Skin of body (tissue), 2 donors: ENCODE results near the gene KLK2. TPM values are rescaled to one million over a fixed set of nuclear protein-coding genes. Genes with fewer than 3 reads are reported as not detected.
"Not testable (repeated sequence)": the region's sequence is repeated elsewhere in the genome, so short reads cannot be mapped to it uniquely, and the experiment has no call there.

Experiments
- DNase-seq: peaks from one replicate; lab custom pipeline; 2025; lab: John Stamatoyannopoulos, UW
- total RNA-seq: library from RNA; depleted of rRNA; stranded (reverse); fragments of >200 nt; gene quantifications from one replicate; pipeline ENCODE4 v1.2.3, GENCODE V29; 2014

Gene KLK2
- total RNA-seq, 1 donor from 2014 or later = not detected

DNA sequence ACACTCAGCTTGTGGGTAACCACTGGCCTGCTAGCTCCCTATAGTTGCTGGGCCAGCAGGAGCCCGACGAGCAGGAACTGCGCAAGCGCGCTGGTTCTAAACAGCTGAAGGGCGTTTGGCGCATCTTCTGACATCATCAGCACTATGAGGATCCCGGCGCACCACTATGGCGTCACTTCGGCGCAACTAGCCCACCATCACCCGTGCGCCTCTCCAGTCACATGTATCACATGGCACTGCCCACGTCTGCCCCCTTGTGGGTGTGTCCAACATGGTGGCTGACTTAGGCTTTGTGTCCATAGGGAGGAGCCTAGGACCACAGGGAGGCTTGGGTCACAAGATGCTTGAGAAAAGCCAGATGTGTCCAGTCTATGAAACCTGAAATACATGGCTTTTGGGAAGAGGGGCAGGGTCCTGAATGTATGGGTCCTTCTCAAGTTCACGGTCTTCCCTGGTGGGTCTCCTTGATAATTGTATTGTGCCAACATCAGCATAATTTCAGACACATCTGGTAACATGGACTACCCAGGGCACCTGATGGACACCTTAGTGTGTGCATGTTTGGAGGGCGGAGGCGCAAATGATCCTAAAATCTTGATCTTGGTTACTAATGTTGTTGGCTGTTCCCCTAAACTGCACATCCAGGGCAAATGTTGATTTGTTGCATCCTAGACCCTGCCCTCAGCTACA lies 20.0 kb downstream of the KLK2 start:
- no peak for DNase-seq

DNA sequence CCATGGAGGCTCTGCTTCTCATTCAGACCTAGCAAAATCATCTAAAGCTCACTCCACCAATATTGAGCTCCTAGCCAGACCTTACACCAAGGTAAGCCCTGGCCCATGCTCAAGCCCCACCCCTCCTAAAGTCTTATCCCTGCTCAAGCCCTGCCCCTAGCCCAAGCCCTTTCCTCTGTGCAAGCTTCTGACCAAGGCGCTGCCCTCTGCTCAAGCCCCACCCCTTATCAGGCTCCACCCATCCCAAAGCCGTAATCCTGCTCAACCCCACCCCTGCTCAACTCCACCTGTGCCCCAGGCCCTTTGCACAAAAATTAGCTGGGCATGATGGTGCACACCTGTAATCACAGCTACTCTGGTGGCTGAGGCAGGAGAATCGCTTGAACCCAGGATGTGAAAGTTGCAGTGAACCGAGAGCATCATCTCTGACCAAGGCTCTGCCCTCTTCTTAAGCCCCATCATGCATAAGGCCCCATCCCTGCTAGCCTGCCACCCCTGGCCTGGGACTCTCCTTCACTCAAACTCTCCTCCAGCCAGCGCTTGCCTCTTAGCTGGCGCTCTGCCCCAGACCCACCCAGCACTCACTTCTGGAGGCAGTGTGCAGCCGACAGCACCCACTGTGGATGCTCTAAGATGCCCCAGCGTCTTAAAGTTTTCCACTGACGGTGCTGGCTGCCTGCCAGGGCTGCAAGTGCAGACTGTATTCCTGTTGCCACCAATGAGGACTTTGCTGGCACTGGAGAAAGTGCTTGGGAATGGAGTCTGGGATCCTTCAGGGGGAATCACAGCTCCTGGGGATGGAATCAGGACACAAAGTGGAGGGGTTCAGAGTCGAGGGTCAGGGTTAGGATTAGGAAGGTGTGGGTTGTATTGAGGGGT lies 21.5 kb downstream of the KLK2 start:
- no peak for DNase-seq

DNA sequence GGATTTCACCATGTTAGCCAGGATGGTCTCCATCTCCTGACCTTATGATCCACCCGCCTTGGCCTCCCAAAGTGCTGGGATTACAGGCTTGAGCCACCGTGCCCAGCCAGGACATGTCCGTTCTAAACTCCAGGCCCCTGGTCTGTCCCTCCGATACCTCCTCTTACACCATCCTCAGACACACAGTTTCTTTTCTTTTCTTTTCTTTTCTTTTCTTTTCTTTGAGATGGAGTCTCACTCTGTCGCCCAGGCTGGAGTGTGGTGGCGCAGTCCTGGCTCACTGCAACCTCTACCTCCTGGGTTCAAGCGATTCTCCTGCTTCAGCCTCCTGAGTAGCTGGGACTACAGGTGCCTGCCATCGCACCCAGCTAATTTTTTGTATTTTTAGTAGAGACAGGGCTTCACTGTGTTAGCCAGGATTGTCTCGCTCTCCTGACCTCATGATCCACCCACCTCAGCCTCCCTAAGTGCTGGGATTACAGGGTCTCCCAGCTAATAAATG lies 22.9 kb downstream of the KLK2 start:
- not testable (repeated sequence) for DNase-seq

DNA sequence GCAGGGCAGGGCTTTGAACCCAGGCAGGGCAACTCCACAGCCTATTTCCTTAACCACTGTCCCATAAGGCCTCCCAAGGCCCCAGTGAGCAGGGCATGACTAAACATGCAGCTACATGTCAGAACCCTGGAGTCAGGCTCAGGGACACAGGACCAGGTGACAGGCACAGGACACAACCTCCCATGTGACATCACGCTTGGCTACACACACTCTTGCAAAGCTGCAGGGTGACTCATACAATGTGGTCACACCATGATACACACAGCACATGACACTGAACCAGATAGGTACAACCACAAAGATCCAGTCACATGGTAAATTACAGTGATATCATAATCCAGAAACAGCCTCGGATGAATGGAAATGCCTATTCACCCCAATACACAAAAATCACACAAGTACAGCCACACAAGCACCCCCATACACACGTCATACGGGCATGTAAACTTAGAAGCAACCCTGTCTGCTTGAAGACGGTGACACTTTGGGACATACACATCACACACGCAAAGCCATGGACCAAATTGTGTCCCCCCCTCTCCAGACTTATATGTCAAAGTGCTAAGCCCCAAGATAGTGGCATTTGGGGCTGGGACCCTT lies 23.5 kb downstream of the KLK2 start:
- DNase-seq = no peak

DNA sequence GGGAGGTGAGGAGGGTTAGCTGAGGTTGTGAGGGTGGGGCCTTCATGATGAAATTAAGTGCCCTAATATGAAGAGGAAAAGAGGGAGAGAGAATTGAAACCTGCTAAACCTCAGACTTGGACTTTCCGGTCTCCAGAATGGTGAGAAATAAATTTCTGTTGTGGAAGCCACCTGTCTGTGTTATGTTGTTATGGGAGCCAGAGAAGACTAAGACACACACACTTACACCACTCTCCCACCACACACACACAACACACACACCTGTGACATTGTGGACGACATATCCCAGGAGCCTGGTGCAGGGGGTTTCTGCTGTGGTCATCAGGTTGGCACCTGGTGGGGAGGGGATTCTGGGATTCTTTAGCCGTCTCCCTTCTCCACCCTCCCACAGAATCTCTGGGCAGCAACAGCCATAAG lies 24.0 kb downstream of the KLK2 start:
- no peak for DNase-seq

DNA sequence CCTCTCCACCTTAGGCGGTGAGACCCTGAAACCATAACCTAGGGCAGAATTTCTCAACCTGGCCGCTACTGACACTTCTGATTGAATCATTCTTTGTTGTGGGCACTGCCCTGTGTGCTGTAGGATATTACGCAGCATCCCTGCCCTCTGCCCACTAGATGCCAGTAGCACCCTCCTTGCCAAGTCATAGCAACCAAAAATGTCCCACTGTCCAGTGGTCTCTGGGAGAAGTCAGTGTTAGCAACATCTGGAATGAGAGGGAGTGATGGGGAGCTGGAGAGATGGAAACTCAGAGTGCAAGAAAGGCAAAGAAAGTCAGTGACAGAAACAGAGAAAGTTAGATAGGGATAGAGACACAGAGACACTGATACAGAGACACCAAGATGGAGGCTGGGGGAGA lies 24.4 kb downstream of the KLK2 start:
- no peak for DNase-seq

DNA sequence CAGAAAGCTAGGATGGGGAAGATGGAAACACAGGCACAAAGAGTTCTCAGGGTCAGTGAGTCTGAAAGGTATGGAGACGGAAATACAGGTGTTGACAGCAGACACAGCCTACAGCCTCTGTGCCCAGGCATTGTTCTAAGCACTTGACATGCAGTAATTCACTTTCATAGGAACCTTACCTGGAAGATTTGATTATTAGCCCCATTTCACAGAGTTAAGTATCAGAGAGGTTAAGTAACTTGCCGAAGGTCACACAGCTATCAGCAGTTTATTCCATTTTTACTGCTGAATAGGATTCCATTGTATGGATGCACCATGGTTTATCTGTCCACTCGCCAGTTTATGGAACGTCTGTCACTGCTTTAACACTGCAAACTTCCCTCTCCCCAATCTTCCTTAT lies 24.8 kb downstream of the KLK2 start:
- no peak for DNase-seq

DNA sequence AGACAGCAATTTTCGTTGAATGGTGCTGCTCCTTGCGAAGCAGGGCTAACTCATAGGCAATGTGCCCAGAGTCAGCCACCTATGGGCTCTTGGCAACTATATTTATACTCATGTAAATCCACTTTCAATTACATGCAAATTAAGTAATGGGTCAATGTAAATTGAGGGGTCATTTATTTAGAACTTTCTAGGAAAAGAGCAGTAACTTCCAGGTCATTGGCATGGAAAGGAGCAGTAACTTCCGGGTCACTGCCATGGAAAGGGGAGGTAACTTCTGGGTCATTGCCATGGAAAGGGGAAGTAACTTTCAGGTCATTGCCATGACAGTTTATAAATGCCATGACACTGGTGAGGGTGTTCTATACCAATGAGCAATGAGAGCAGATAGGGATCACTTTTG lies 26.3 kb downstream of the KLK2 start:
- DNase-seq = no peak

DNA sequence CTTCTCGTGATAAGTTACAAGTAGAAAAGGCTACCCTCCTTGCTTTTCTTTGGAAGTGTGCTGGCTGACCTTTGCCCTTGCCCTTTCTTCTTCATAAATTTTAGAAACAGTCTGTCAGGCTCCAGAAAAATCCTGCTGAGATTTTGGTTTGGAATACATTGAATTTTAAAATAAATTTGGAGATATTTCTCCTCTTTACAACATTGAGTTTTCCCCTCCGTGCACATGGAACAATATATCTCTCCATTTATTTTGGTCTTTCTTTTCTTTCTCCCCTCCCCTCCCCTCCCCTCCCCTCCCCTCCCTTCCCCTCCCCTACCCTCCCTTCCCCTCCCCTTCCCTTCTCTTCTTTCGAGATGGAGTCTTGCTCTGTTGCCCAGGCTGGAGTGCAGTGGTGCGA lies 29.4 kb downstream of the KLK2 start:
- no peak for DNase-seq

DNA sequence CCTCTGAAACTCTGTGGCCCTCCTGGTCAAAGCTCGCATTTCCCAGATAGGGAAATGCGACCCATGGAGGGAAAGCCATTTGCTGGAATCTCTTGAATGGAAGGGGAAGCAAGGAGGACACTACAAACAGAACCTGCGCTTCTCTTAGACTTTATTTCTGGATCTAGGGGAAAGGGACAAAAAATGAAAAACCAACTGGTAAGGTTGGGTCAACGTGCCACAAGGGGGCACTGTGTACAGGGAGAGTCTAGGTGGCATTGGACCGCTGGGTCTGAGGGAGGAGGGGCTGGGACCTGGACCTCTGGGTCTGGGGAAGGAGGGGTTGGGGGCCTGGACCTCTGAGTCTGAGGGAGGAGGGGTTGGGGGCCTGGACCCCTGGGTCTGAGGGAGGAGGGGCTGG lies 33.0 kb downstream of the KLK2 start:
- DNase-seq = no peak

DNA sequence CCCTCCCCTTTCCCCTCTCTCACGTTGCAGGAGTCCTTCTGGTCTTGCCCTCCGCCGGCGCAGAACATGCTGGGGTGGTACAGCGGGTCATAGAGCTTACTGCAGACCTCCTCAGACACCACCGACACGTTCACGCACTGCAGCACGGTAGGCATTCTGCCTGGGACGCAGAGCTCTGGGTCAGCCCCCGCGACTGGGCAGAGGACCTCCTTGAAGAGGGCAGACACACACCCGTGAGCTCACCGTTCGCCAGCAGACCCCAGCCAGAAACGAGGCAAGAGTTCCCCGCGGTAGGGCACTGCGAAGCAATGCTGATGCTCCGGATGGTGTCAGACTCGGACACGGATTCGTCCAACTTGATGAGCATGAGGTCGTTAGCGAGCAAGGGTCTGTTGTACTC lies 35.1 kb downstream of the KLK2 start:
- DNase-seq = no peak

DNA sequence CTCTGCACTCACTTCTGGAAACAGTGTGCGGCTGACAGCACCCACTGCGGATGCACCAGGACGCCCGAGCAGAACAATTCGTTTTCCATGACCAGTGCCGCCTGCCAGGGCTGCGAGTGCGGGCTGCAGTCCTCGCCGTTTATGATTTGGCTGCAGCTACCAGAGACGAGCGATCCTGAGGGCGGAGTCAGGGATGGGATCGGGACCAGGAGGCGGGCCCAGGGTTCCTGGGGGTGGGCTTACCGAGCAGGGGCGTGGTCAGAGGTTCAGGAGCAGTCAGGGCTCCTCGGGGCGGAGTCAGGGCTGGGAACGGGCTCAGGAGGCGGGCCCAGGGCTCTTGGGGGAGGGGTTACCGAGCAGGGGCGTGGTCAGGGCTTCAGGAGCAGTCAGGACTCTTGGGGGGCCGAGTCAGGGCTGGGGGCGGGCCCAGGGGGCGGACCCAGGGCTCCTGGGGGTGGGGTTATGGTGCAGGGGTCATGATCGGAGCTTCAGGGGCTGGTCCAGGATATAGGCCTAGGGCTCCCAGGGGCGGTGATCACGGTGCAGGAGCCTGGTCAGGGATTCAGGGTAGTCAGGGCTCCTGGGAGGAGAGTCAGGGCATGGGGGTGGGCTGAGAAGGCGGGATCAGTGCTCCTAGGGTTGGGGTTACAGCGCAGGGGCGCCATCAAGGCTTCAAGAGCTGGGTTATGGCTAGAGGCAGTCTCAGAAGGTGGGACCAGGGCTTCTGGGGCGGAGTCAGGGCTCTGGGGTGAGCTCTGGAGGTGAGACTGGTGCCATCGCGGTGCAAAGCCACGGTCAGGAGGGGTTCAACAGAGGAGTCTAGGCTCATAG lies 36.2 kb downstream of the KLK2 start:
- DNase-seq = no peak

DNA sequence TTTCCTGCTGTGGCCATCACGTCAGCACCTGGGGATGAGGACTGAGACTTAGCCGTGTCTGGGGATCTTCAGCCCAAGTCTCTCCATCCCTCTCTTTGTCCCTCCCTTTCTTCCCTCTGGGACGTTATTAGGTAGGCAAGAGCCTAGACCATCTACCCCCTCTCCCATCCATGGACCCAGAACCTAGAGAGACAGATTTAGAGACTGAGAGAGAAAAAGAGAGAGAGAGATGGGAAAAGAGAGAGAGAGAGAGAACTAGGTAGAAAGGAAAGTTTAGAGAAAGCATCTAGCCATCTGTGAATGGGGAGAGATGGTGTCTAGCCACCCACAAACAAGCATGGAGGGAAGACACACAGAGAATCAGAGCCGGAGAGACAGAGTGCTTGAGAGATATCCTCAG lies 37.5 kb downstream of the KLK2 start:
- no peak for DNase-seq

DNA sequence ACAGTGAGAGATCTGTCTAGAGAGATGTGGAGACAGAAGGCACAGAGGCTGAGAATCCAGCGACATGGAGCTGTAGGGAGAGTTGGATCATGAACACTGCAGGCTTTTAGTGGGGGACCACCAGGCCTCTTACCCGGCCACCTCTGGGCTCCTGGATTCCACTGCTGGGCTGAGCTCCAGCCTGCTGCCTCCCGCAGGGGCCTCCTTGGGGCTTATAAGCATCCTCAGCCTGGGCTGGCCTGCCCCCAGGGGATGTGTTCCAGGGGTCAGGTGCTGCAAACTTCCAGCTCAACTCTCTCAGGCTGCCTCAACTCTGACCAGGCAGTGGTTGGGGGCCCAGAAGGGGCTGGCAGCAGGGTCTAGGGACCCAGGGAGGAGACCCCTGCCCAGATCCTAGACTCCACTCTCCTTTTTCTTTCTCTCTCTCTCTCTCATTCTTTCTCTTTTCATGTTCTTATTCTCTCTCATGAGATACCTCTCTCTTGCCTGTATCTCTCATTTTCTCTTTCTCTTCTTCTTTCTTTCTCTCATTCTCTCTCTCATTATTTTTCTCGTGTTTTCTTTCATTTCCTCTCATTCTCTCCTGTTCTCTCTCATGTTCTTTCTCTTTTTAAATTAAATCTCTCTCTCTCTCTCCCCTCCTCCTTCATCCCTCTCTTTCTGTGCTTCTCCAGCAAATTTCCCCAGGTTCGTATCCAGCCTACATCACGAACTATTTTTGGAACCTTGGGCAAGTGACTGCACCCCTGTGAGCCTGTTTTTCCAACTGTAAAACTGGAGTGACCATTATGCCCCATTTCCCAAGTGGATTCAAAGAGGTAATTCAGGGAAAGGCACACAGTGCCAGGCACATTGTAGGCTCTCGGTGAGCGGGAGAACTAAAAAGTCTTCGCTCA lies 38.2 kb downstream of the KLK2 start, which contains the start of gene KLK4:
KLK4 (minus strand) TSS at position 190 of the 896 bp plus-strand sequence. CDS start 657 bp downstream, outside the sequence.
- no peak for DNase-seq

DNA sequence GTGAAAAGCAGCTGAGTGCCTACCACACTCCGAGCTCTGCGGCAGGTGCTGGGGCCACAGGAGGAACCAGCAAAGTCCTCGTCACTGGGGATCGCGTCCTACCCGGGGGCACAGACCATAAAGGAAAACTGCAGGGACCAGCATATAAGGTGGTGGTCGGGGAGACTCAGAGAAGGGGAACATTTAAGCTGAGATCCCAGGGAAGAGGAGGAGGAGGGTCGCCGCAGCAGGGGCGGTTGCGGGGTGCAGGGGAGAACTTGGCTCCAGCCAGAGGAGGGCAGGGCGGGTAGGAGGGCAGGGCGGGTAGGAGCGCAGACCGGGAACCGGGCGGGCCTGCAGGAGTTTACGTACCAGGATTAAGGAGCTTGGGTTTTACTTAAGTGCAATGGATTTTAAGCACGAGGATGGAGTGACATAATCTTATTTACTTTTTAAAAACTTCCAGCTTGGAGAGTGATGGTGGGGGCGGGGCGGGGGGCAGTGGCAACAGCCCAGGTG lies 38.9 kb downstream of the KLK2 start:
- DNase-seq = no peak

DNA sequence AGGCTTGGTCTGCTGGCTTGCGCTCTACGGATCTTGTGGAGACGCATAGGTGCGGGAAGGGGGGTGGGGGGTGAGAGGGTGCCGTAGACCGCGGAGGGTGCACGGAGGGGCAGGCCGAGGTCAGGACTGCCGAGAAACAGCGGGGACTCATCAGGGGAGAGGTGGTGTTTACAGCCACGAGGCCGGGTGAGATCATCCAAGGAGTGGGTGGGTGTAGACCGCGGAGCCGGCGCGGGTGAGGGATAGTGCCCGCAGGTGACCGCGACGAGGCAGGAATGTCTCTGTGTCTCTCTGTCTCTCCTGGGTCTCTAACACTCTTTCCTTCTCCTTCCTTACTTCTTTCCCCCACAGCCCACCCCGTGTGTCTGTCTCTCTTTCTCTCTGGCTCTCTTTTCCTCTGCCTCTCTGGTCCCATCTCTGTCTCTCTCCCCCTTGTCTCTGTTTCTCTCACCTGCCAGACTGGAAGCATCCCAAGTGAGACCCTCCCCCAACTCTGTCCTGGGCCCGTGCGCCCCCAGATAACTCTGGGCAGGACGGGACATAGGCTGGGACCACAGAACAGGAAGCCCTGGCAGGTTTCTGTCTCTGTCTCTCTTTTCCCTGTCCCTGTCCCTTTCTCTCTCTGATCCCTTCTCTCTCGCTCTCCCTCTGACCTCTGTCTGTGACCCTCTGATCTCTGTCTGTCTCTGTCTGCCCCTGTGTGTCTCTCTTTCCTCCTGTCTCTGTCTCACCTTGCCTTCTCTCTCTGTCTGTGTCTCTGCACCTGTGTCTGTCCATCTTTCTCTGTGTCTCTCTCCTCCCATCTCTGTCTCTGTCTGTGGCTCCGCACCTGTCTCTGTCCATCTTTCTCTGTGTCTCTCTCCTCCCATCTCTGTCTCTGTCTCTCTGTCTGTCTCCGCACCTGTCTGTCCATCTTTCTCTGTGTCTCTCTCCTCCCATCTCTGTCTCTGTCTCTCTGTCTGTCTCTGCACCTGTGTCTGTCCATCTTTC lies 39.8 kb downstream of the KLK2 start:
- no peak for DNase-seq

DNA sequence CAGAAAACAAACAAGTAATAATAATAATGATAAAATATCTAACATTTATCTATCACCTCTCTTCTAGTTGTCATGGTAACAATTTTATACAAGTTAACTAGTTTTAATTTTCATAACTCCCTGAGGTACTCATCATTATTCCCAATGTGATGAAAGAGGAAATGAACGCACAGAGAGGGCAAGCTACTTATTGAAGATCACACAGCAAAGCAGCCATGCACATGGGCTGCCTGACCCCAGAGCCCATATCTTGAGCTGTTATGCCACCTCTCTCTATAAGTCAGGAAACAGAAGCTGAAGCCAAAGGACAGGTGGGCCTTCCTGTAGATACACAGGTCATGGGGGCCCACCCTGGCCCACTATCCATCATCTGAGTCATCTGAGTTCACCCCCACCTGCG lies 42.8 kb downstream of the KLK2 start:
- DNase-seq = no peak

DNA sequence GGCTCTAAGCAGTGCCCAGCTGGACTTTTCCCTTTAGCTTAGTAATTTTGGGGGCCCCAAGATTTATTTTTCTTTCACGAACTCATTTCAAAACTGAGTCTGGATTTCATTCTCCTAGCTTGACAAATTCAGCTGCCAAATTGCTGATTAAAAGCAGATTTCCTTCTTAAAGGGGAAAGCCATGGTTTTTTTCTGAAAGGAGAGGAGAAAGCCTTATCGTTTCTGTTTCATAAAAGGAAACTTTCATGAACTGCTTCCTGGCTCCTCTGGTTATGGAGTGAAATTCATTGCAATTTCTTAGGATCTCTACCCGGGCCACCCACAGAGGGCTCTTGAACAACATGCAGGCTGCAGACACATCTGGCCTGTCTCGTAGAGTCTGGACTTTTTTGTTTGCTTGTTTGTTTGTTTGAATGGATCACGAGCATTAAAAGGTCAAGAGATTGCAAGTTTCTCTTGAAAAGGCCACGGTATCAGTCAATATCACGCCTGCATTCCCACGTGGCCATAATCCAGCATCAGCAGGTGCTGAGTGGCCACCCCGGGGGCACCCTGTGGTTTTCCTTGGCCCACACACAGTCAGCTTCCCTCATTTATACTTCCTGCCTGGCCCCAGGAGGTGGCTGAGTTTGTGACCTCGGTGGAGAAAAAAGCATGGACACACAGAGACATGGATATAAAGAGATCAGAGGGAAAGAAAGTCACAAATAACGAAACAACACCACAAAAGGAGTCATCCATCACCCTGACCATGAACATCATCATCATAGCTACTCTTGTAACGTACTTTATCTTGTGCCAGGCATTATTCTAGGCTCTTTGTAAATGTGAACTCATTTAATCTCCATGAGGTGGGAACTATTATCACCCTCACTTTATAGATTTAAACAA lies 48.4 kb downstream of the KLK2 start:
- peak; percentile 76 for DNase-seq
